H1 (cell line): ENCODE results near the gene CNTN5. TPM values are rescaled to one million over a fixed set of nuclear protein-coding genes. Genes with fewer than 3 reads are reported as not detected.
A peak's percentile ranks its signal among the peaks of the same experiment; 100 is the strongest.

ENCODE experiments used
- CTCF ChIA-PET: fragments of 300-600 bp; sonication (Branson Sonifier 250); formaldehyde crosslinking; loops from one replicate; lab custom pipeline; 2021; ENCODE audit not compliant: partially characterized antibody; lab: Charles Lee
- POLR2A ChIA-PET: fragments of 300-600 bp; sonication (Branson Sonifier 250); formaldehyde crosslinking; loops from one replicate; lab custom pipeline; 2021; ENCODE audit warnings: inconsistent platforms; ENCODE audit not compliant: partially characterized antibody; lab: Charles Lee
- DNase-seq, 2 experiments: peaks; one replicate each; pipeline versions ENCODE4 v3.0.0 to v3.0.0-alpha.2; 2010 to 2022; ENCODE audit warnings: low spot score in 2 of 2, low read depth in 1 of 2, mixed read lengths in 1 of 2
- FAIRE-seq: peaks from 2 replicates; lab custom pipeline; 2011; peaks lifted over from hg19 to GRCh38; lab: Jason Lieb, UNC
- H2AFZ ChIP-seq: 2 replicates; pipeline ENCODE4 v1.8.1; 2012; ENCODE audit warnings: low read length, inconsistent platforms
- H2AK5ac ChIP-seq: 2 replicates; pipeline ENCODE4 v1.6.1; 2013; ENCODE audit warnings: low read depth, low read length
- H2BK120ac ChIP-seq: replicated peaks from 2 replicates; pipeline ENCODE3; 2013; ENCODE audit warnings: low read depth, low read length, inconsistent platforms
- H2BK12ac ChIP-seq: 2 replicates; pipeline ENCODE4 v1.6.1; 2013; ENCODE audit warnings: low read depth, low read length
- H2BK15ac ChIP-seq: 2 replicates; pipeline ENCODE4 v1.6.1; 2013; ENCODE audit warnings: low read length
- H2BK20ac ChIP-seq: 2 replicates; pipeline ENCODE4 v1.6.1; 2013; ENCODE audit warnings: low read length
- H2BK5ac ChIP-seq: 2 replicates; pipeline ENCODE4 v1.6.1; 2013; ENCODE audit warnings: low read depth, low read length
- H3K14ac ChIP-seq: 2 replicates; pipeline ENCODE4 v1.6.1; 2013; ENCODE audit warnings: inconsistent platforms; ENCODE audit not compliant: insufficient read length
- H3K18ac ChIP-seq: 2 replicates; pipeline ENCODE4 v1.6.1; 2013; ENCODE audit warnings: low read length; ENCODE audit errors: extremely low read depth
- H3K23ac ChIP-seq: 2 replicates; pipeline ENCODE4 v1.6.1; 2013; ENCODE audit warnings: inconsistent platforms; ENCODE audit not compliant: insufficient read length
- H3K23me2 ChIP-seq: 2 replicates; pipeline ENCODE4 v1.6.1; 2013; ENCODE audit warnings: low read depth, low read length
- H3K27ac ChIP-seq: 2 replicates; pipeline ENCODE4 v1.6.1; 2011; ENCODE audit warnings: low read depth, low read length, inconsistent platforms
- H3K27me3 ChIP-seq, 4 experiments: replicated peaks in 1 of 4; 1 replicate in 1 of 4; 2 replicates in 3 of 4; pipeline versions ENCODE4 v1.6.1 to v1.8.1; 2011 to 2013; ENCODE audit warnings: low read length in 3 of 4, mild to moderate bottlenecking in 3 of 4, inconsistent platforms in 2 of 4, mixed read lengths in 2 of 4, moderate library complexity in 1 of 4; ENCODE audit not compliant: control insufficient read depth in 3 of 4, insufficient read depth in 3 of 4; ENCODE audit errors: extremely low read depth in 1 of 4
- H3K36me3 ChIP-seq, 4 experiments: 2 replicates each; pipeline versions ENCODE4 v1.6.1 to v1.8.1; 2011 to 2013; ENCODE audit warnings: mild to moderate bottlenecking in 4 of 4, low read length in 3 of 4, moderate library complexity in 2 of 4, control low read depth in 1 of 4, inconsistent platforms in 1 of 4; ENCODE audit not compliant: insufficient read depth in 4 of 4, control insufficient read depth in 2 of 4
- H3K4ac ChIP-seq: replicated peaks from 2 replicates; pipeline ENCODE3; 2013; ENCODE audit warnings: low read length, low read depth, mixed read lengths, inconsistent platforms; ENCODE audit not compliant: insufficient read length
- H3K4me1 ChIP-seq, 4 experiments: replicated peaks in 1 of 4; 1 replicate in 1 of 4; 2 replicates in 3 of 4; pipeline versions ENCODE4 v1.6.1 to v1.8.1; 2011 to 2013; ENCODE audit warnings: low read length in 3 of 4, inconsistent platforms in 2 of 4, mixed read lengths in 1 of 4; ENCODE audit not compliant: insufficient read depth in 4 of 4, control insufficient read depth in 3 of 4
- H3K4me2 ChIP-seq, 2 experiments: 2 replicates each; pipeline versions ENCODE4 v1.6.1 to v1.8.1; 2011 to 2013; ENCODE audit warnings: low read depth in 2 of 2, low read length in 2 of 2, control low read depth in 1 of 2, inconsistent platforms in 1 of 2, mild to moderate bottlenecking in 1 of 2; ENCODE audit not compliant: insufficient read depth in 1 of 2
- H3K4me3 ChIP-seq, 4 experiments: fragments of 200-600, 300-600 bp in 1 of 4; sonication (generic), shearing (Covaris generic), sonication (Bioruptor Twin) in 1 of 4; 2 replicates each; pipeline versions ENCODE4 v1.5.1 to v1.8.1; 2011 to 2016; ENCODE audit warnings: low read length in 4 of 4, low read depth in 3 of 4, control low read depth in 2 of 4, inconsistent platforms in 2 of 4, mild to moderate bottlenecking in 2 of 4, mixed read lengths in 1 of 4, moderate library complexity in 1 of 4; ENCODE audit not compliant: insufficient read depth in 2 of 4; ENCODE audit errors: extremely low read depth in 1 of 4
- H3K56ac ChIP-seq: replicated peaks from 2 replicates; pipeline ENCODE3; 2013; ENCODE audit warnings: low read depth, mild to moderate bottlenecking, mixed read lengths, low read length, inconsistent platforms; ENCODE audit not compliant: insufficient read length
- H3K79me1 ChIP-seq: 2 replicates; pipeline ENCODE4 v1.6.1; 2013; ENCODE audit warnings: low read depth, low read length, control low read depth
- H3K79me2 ChIP-seq, 2 experiments: 2 replicates each; pipeline versions ENCODE4 v1.6.1 to v1.8.1; 2012 to 2013; ENCODE audit warnings: low read length in 2 of 2, mild to moderate bottlenecking in 2 of 2, inconsistent platforms in 1 of 2; ENCODE audit not compliant: insufficient read depth in 2 of 2, control insufficient read depth in 1 of 2
- H3K9ac ChIP-seq, 4 experiments: replicated peaks in 1 of 4; 1 replicate in 1 of 4; 2 replicates in 3 of 4; pipeline versions ENCODE4 v1.6.1 to v1.8.1; 2011 to 2013; ENCODE audit warnings: low read depth in 3 of 4, low read length in 3 of 4, control low read depth in 2 of 4, mild to moderate bottlenecking in 2 of 4, moderate library complexity in 2 of 4, inconsistent platforms in 1 of 4; ENCODE audit errors: extremely low read depth in 1 of 4
- H3K9me3 ChIP-seq, 2 experiments: 2 replicates each; pipeline versions ENCODE4 v1.6.1 to v1.8.1; 2012 to 2013; ENCODE audit warnings: mild to moderate bottlenecking in 2 of 2, moderate library complexity in 2 of 2, control low read depth in 1 of 2, inconsistent platforms in 1 of 2, low read depth in 1 of 2, low read length in 1 of 2, mixed read lengths in 1 of 2; ENCODE audit not compliant: insufficient read depth in 2 of 2
- H4K20me1 ChIP-seq, 2 experiments: replicated peaks in 1 of 2; 2 replicates each; pipeline versions ENCODE3 to v1.8.1; 2011 to 2013; ENCODE audit warnings: inconsistent platforms in 2 of 2, low read length in 2 of 2, mild to moderate bottlenecking in 1 of 2; ENCODE audit not compliant: insufficient read depth in 2 of 2, control insufficient read depth in 1 of 2
- H4K5ac ChIP-seq: 2 replicates; pipeline ENCODE4 v1.6.1; 2013; ENCODE audit warnings: low read length, low read depth, mixed read lengths, inconsistent platforms; ENCODE audit not compliant: insufficient read length
- H4K8ac ChIP-seq: 2 replicates; pipeline ENCODE4 v1.8.0; 2013; ENCODE audit warnings: mild to moderate bottlenecking, moderate library complexity, low read length, inconsistent platforms; ENCODE audit not compliant: insufficient read depth; ENCODE audit errors: extremely low read depth
- H4K91ac ChIP-seq: replicated peaks from 2 replicates; pipeline ENCODE3; 2013; ENCODE audit warnings: low read length, mixed read lengths, inconsistent platforms; ENCODE audit not compliant: insufficient read length
- ASH2L ChIP-seq: fragments of 200-600, 300-600 bp; sonication (generic); IDR thresholded peaks from one replicate; pipeline ENCODE4 v1.7.1; 2017; ENCODE audit warnings: low read length
- BCL11A ChIP-seq, 2 experiments: IDR thresholded peaks; one replicate each; pipeline ENCODE4 v1.6.1; 2011; ENCODE audit warnings: low read depth in 2 of 2, low read length in 2 of 2, mild to moderate bottlenecking in 2 of 2
- BRCA1 ChIP-seq: IDR thresholded peaks from 2 replicates; pipeline ENCODE4 v1.6.1; 2012; ENCODE audit warnings: low read depth, low read length, improper control_type of control experiment
- FOSL1 ChIP-seq: IDR thresholded peaks from 2 replicates; pipeline ENCODE4 v1.6.1; 2011; ENCODE audit warnings: mild to moderate bottlenecking, low read depth, low read length, moderate library complexity; ENCODE audit not compliant: insufficient read depth
- NRF1 ChIP-seq: IDR thresholded peaks from 2 replicates; pipeline ENCODE4 v1.6.1; 2011; ENCODE audit warnings: mild to moderate bottlenecking, low read depth, low read length, improper control_type of control experiment
- PHF8 ChIP-seq: fragments of 200-600 bp; sonication (generic); conservative IDR thresholded peaks from 2 replicates; pipeline ENCODE4 v1.7.1; 2012; ENCODE audit warnings: low read depth, mild to moderate bottlenecking, inconsistent platforms, low read length, moderate library complexity
- RBBP5 ChIP-seq: IDR thresholded peaks from 2 replicates; pipeline ENCODE4 v1.7.1; 2012; ENCODE audit warnings: low read depth, mild to moderate bottlenecking, inconsistent platforms, low read length, moderate library complexity, borderline replicate concordance
- SAP30 ChIP-seq: fragments of 300-600 bp; sonication (generic); IDR thresholded peaks from 2 replicates; pipeline ENCODE4 v1.7.1; 2012; ENCODE audit warnings: low read length, moderate library complexity, mild to moderate bottlenecking, inconsistent platforms; ENCODE audit not compliant: insufficient read depth, insufficient replicate concordance
- SIRT6 ChIP-seq: IDR thresholded peaks from one replicate; pipeline ENCODE4 v1.7.1; 2012; ENCODE audit warnings: low read length, inconsistent platforms
- SP2 ChIP-seq: IDR thresholded peaks from 2 replicates; pipeline ENCODE4 v1.6.1; 2012; ENCODE audit warnings: mild to moderate bottlenecking, low read length, inconsistent platforms
- SRF ChIP-seq: IDR thresholded peaks from 2 replicates; pipeline ENCODE4 v1.6.1; 2011; ENCODE audit warnings: mild to moderate bottlenecking, low read depth, low read length, moderate library complexity
- WGBS, 2 experiments: shearing (Covaris generic) in 1 of 2; methylation state at CpG; one replicate each; pipeline versions ENCODE4 v1.1.6 to v1.1.7; 2013 to 2015; ENCODE audit warnings: low lambda C conversion rate in 2 of 2, mixed read lengths in 2 of 2, inconsistent platforms in 1 of 2, low coverage in 1 of 2, missing lambda C conversion rate in 1 of 2; ENCODE audit not compliant: insufficient replicate concordance in 2 of 2, insufficient coverage in 1 of 2, insufficient read length in 1 of 2; ENCODE audit errors: extremely low coverage in 1 of 2, missing lambda C conversion rate in 1 of 2; 5-methylcytosine and 5-hydroxymethylcytosine counted together
- polyA plus RNA-seq, 7 experiments: library from polyadenylated mRNA; depleted of rRNA in 3 of 7; stranded (reverse) in 5 of 7; unstranded in 2 of 7; fragments of >200 nt in 5 of 7; fragments of 200-250 nt in 2 of 7; gene quantifications; 1 replicate in 5 of 7; 2 replicates in 1 of 7; 4 replicates in 1 of 7; pipeline versions ENCODE4 v1.2.1 to v1.2.3, GENCODE V29; 2011 to 2013; ENCODE audit warnings: missing spikeins in 2 of 7, mixed read lengths in 2 of 7
- total RNA-seq: library from RNA; stranded (reverse); fragmentation: NEBNext Ultra II Directional; extraction: Animal tissue kit (Norgen Biotek cat#: 25700); gene quantifications from 2 replicates; pipeline ENCODE4 v1.2.1, GENCODE V29; 2021
- TF ChIP-seq, protein P1 (sequence below): IDR thresholded peaks from 2 replicates; pipeline ENCODE4 v1.6.1; 2012; ENCODE audit warnings: inconsistent platforms

CNTN5 gene
- total and polyA plus RNA-seq, 2 of the 8 experiments (the other 6 are each of a cell fraction or from before 2014, with no cell fraction given) = not detected

DNA sequence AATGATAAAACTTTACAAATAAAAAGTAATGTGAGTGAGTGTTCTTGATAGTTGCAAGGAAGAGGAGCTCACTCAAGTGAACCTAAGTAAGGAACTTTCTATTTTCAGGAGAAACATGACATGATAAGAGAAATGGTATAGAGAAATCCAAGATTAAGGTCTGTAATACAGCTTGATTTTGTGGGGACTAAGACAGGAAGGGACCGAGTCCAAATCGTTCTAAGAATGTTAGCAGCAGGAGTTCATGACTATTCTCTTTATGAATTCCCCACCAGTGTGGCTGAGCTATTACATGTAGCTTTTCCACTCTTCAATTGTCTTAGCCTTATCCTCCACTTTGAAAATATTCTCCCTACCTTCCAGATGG, 967.7 kb downstream of the CNTN5 start:
- Histone ChIP-seq H2BK12ac (no peak overlapping the region), H2BK15ac (no peak overlapping the region), H3K79me2 (no peaks in the 10 kb centered on the region), H4K91ac (no peak overlapping the region), H4K20me1 (no peaks in the 10 kb centered on the region), H3K14ac (no peak overlapping the region), H3K27ac (no peak overlapping the region), H2BK120ac (no peak overlapping the region), H3K9ac (no peak overlapping the region), H3K36me3 (no peaks in the 10 kb centered on the region), H3K18ac (no peak overlapping the region), H2BK20ac (no peak overlapping the region), H3K27me3 (no peaks in the 10 kb centered on the region), H3K23ac (no peak overlapping the region), H3K4me2 (no peak overlapping the region), H3K4me3 (no peak overlapping the region), H3K56ac (no peak overlapping the region), H3K79me1 (no peaks in the 10 kb centered on the region), H3K4me1 (no peaks in the 10 kb centered on the region), H2AFZ (0 out of 2 replicates have a peak overlapping the region, but pooled peaks have one; percentile 29), H4K5ac (no peak overlapping the region), H2BK5ac (no peak overlapping the region), H3K9me3 (no peaks in the 10 kb centered on the region), H3K23me2 (no peaks in the 10 kb centered on the region), H4K8ac (no peak overlapping the region), H3K4ac (no peak overlapping the region), H2AK5ac (no peak overlapping the region)
- DNase-seq = no peak
- POLR2A ChIA-PET = no interaction called here
- CTCF ChIA-PET = no interaction called here
- 82% methylated on average over 2 of the region's 2 CpGs; no CpG with 5 or more reads in 1 of the 2 experiments for WGBS, 2 experiments
- no peak for FAIRE-seq
- TF ChIP-seq BCL11A (IDR thresholded peaks at IDR 0.05; ENCODE audit: low read depth in 2 of 2, low read length in 2 of 2) = no peak
- TF ChIP-seq SAP30 = no peak
- TF ChIP-seq SP2 = no peak
- no peak for TF ChIP-seq NRF1
- TF ChIP-seq SRF = no peak
- no peak for TF ChIP-seq SIRT6
- no peak for TF ChIP-seq PHF8
- TF ChIP-seq, protein P1, sequence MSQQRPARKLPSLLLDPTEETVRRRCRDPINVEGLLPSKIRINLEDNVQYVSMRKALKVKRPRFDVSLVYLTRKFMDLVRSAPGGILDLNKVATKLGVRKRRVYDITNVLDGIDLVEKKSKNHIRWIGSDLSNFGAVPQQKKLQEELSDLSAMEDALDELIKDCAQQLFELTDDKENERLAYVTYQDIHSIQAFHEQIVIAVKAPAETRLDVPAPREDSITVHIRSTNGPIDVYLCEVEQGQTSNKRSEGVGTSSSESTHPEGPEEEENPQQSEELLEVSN = no peak
- no peak for TF ChIP-seq BRCA1
- TF ChIP-seq RBBP5 = no peak
- no peak for TF ChIP-seq FOSL1
- no peak for TF ChIP-seq ASH2L
